K562 (cell line): ENCODE measurements around the gene CTNNBL1. TPM values are rescaled to one million over a fixed set of nuclear protein-coding genes. Genes with fewer than 3 reads are reported as not detected.

Experiments used
- ATAC-seq: fragments of 200-7000 bp; cut with Tn5 transposase; 3 replicates; pipeline ENCODE4 v1.9.1; 2020; ENCODE audit warnings: moderate library complexity
- BruUV-seq: library from RNA; stranded (reverse); fragments of 400-500 nt; replicated peaks from 2 replicates; lab custom pipeline; 2021; lab: Mats Ljungman, UMichigan
- CTCF ChIA-PET: fragments of 300-600 bp; formaldehyde crosslinking; extraction: SDS; loops from one replicate; lab custom pipeline; 2021; ENCODE audit warnings: low intra/inter-chr PET ratio; lab: Yijun Ruan, JAX
- POLR2A ChIA-PET: fragments of 300-600, 350-650 bp; sonication (Branson Sonifier 250); formaldehyde crosslinking; extraction: SDS; loops from one replicate; lab custom pipeline; 2021; ENCODE audit warnings: antibody characterized with exemption, inconsistent platforms; lab: Yijun Ruan, JAX
- DNase-seq, 4 experiments: peaks; one replicate each; pipeline versions ENCODE4 v3.0.0 to v3.0.0-alpha.2; 2011 to 2018; ENCODE audit warnings: low spot score in 3 of 4, mixed read lengths in 3 of 4; ENCODE audit errors: extremely low read depth in 1 of 4
- FAIRE-seq: peaks from 2 replicates; lab custom pipeline; 2011; peaks lifted over from hg19 to GRCh38; lab: Jason Lieb, UNC
- H2AFZ ChIP-seq: 2 replicates; pipeline ENCODE4 v1.6.0; 2011; ENCODE audit warnings: low read depth, low read length, control low read depth, inconsistent platforms
- H3K27ac ChIP-seq: fragments of 200-600 bp; 3 replicates; pipeline ENCODE4 v1.8.0; 2011; ENCODE audit warnings: low read depth, mild to moderate bottlenecking, control low read depth, inconsistent platforms, low read length, moderate library complexity, mixed read lengths; ENCODE audit errors: extremely low read depth
- H3K27me3 ChIP-seq, 2 experiments: fragments of 300-600 bp in 1 of 2; 2 replicates in 1 of 2; 3 replicates in 1 of 2; pipeline versions ENCODE4 v1.6.0 to v1.8.0; 2011; ENCODE audit warnings: inconsistent platforms in 2 of 2, low read length in 2 of 2, mild to moderate bottlenecking in 1 of 2, mixed read lengths in 1 of 2, moderate library complexity in 1 of 2; ENCODE audit not compliant: control insufficient read depth in 2 of 2, insufficient read depth in 2 of 2
- H3K36me3 ChIP-seq: fragments of 300-600 bp; 3 replicates; pipeline ENCODE4 v1.8.0; 2011; ENCODE audit warnings: mild to moderate bottlenecking, low read length, inconsistent platforms; ENCODE audit not compliant: control insufficient read depth, insufficient read depth
- H3K4me1 ChIP-seq, 2 experiments: fragments of 200-600 bp in 1 of 2; replicated peaks in 1 of 2; 2 replicates in 1 of 2; 3 replicates in 1 of 2; pipeline versions ENCODE4 v1.5.1 to v1.8.0; 2011; ENCODE audit warnings: inconsistent platforms in 2 of 2, low read length in 2 of 2, mild to moderate bottlenecking in 1 of 2, mixed read lengths in 1 of 2, moderate library complexity in 1 of 2; ENCODE audit not compliant: control insufficient read depth in 2 of 2, insufficient read depth in 2 of 2
- H3K4me2 ChIP-seq: 2 replicates; pipeline ENCODE4 v1.6.1; 2011; ENCODE audit warnings: low read length, control low read depth, inconsistent platforms, mixed read lengths; ENCODE audit not compliant: insufficient read depth
- H3K4me3 ChIP-seq: fragments of 200-600 bp; sonication (generic), shearing (Covaris generic); 2 replicates; pipeline ENCODE4 v1.5.1; 2016; ENCODE audit warnings: control low read depth, inconsistent platforms
- H3K79me2 ChIP-seq: fragments of 200-600 bp; 3 replicates; pipeline ENCODE4 v1.8.0; 2011; ENCODE audit warnings: low read length, inconsistent platforms; ENCODE audit not compliant: control insufficient read depth, insufficient read depth
- H3K9ac ChIP-seq, 2 experiments: 2 replicates each; pipeline versions ENCODE4 v1.6.0 to v1.6.1; 2011; ENCODE audit warnings: low read depth in 2 of 2, low read length in 2 of 2, control low read depth in 1 of 2, inconsistent platforms in 1 of 2, mild to moderate bottlenecking in 1 of 2, mixed read lengths in 1 of 2; ENCODE audit not compliant: insufficient read depth in 1 of 2
- H3K9me1 ChIP-seq: one replicate; pipeline ENCODE4 v1.6.0; 2011; ENCODE audit warnings: inconsistent platforms, mild to moderate bottlenecking, low read length, moderate library complexity; ENCODE audit not compliant: control insufficient read depth, insufficient read depth
- H3K9me3 ChIP-seq: replicated peaks from 2 replicates; pipeline ENCODE4 v1.5.1; 2011; ENCODE audit warnings: low read depth, low read length, inconsistent platforms; ENCODE audit not compliant: control insufficient read depth, insufficient read depth
- H4K20me1 ChIP-seq: replicated peaks from 2 replicates; pipeline ENCODE4 v1.6.1; 2011; ENCODE audit warnings: low read length, inconsistent platforms, mixed read lengths; ENCODE audit not compliant: control insufficient read depth, insufficient read depth
- E2F3 ChIP-seq: fragments of 250-450 bp; sonication (Bioruptor Pico); IDR thresholded peaks from 2 replicates; pipeline ENCODE4 v1.4.0; 2020; ENCODE audit warnings: mild to moderate bottlenecking
- ELF1 ChIP-seq: fragments of 200-800 bp; sonication (Bioruptor generic); IDR thresholded peaks from 2 replicates; pipeline ENCODE4 v1.6.1; 2016; ENCODE audit warnings: missing genetic modification characterization, missing compliant biosample characterization
- ETS1 ChIP-seq: conservative IDR thresholded peaks from 2 replicates; pipeline ENCODE4 v1.6.1; 2011; ENCODE audit warnings: low read depth, mild to moderate bottlenecking, low read length; ENCODE audit not compliant: control insufficient read depth
- ETV5 ChIP-seq: sonication (generic); formaldehyde crosslinking; IDR thresholded peaks from 2 replicates; pipeline ENCODE4 v1.4.0; 2020; ENCODE audit warnings: low read depth, mild to moderate bottlenecking, missing genetic modification reagents
- GATAD2B ChIP-seq: fragments of 450-650 bp; IDR thresholded peaks from 2 replicates; pipeline ENCODE4 v1.6.1; 2017; ENCODE audit warnings: mild to moderate bottlenecking, borderline replicate concordance
- MXD1 ChIP-seq: fragments of 250-450 bp; sonication (Bioruptor Pico); IDR thresholded peaks from 2 replicates; pipeline ENCODE4 v1.8.0; 2021; ENCODE audit warnings: borderline replicate concordance, mild to moderate bottlenecking, moderate library complexity; ENCODE audit not compliant: poor library complexity, severe bottlenecking
- SP1 ChIP-seq: sonication (generic); formaldehyde crosslinking; IDR thresholded peaks from 2 replicates; pipeline ENCODE4 v1.8.1; 2022; ENCODE audit warnings: mild to moderate bottlenecking, missing genetic modification reagents
- STAT5B ChIP-seq: fragments of 250-450 bp; sonication (Bioruptor Pico); IDR thresholded peaks from 2 replicates; pipeline ENCODE4 v1.8.0; 2021; ENCODE audit warnings: mild to moderate bottlenecking, inconsistent platforms
- TCF3 ChIP-seq: sonication (generic); formaldehyde crosslinking; IDR thresholded peaks from 2 replicates; pipeline ENCODE4 v1.4.0; 2020; ENCODE audit warnings: mild to moderate bottlenecking, missing genetic modification reagents
- ZNF77 ChIP-seq: fragments of 250-450 bp; sonication (Bioruptor Pico); IDR thresholded peaks from 2 replicates; pipeline ENCODE4 v1.5.0; 2020
- WGBS: fragments of 100-300 bp; shearing (Covaris generic); methylation state at CpG from one replicate; pipeline ENCODE4 v1.1.6; 2016; ENCODE audit warnings: low coverage, mixed read lengths; ENCODE audit not compliant: insufficient coverage; ENCODE audit errors: missing lambda C conversion rate; 5-methylcytosine and 5-hydroxymethylcytosine counted together
- in situ Hi-C: fragments of 300-500 bp; cut with MboI; formaldehyde crosslinking; loops from 4 replicates; pipeline ENCODE4 v1.15.0; 2018; ENCODE audit warnings: inconsistent platforms, mixed read lengths
- intact Hi-C: fragments of 100-400 bp; cut with micrococcal nuclease; formaldehyde crosslinking; loops from 2 replicates; pipeline ENCODE4 v1.14.2; 2022
- polyA plus RNA-seq, 8 experiments: library from polyadenylated mRNA; depleted of rRNA in 4 of 8; stranded (reverse) in 5 of 8; unstranded in 3 of 8; fragments of >200 nt; fragmentation: Nextera tagmentation in 2 of 8; fragmentation: Illumina TruSeq in 1 of 8; extraction: Ambion mirVana in 2 of 8; extraction: Trizol in 1 of 8; gene quantifications; 2 replicates each; pipeline versions ENCODE4 v1.2.1 to v1.2.3, GENCODE V29; 2011 to 2014; ENCODE audit warnings: inconsistent platforms in 1 of 8, missing spikeins in 1 of 8
- total RNA-seq, 7 experiments: library from RNA; depleted of rRNA in 6 of 7; stranded (reverse); fragments of >200 nt in 6 of 7; fragmentation: Illumina TruSeq in 2 of 7; extraction: Trizol in 2 of 7; gene quantifications; 2 replicates each; pipeline versions ENCODE4 v1.2.1 to v1.2.3, GENCODE V29; 2011 to 2021; ENCODE audit warnings: low replicate concordance in 1 of 7

The CTNNBL1 gene
- total and polyA plus RNA-seq, 9 of the 15 experiments (the other 6 are each of a cell fraction or from before 2014, with no cell fraction given): 32.4 to 85.6 (median 43.6) TPM

- intact Hi-C loops: no loop called here
- ATAC-seq (no peak), DNase-seq (no peak), FAIRE-seq (no peak)
- no peak overlapping the region for H3K27ac ChIP-seq
- H3K9me1 ChIP-seq: no peaks in the 10 kb centered on the region
- no peaks in the 10 kb centered on the region for H3K9me3 ChIP-seq
- H3K4me3 ChIP-seq: no peak overlapping the region
- H3K79me2 ChIP-seq: no peaks in the 10 kb centered on the region
- TF ChIP-seq E2F3 (CRISPR knock-in tag) (no peak), GATAD2B (no peak), ETS1 (no peak), TCF3 (CRISPR knock-in tag) (no peak), ZNF77 (CRISPR knock-in tag) (no peak), SP1 (CRISPR knock-in tag) (no peak), MXD1 (CRISPR knock-in tag) (no peak), ETV5 (CRISPR knock-in tag) (no peak), STAT5B (CRISPR knock-in tag) (no peak), ELF1 (no peak)
- H3K9ac ChIP-seq: no peak overlapping the region
- H3K36me3 ChIP-seq: peaks cover 6% of the 10 kb centered on the region; the same call in 1 of the 3 replicates
- CTCF ChIA-PET: no interaction called here
- BruUV-seq: no TSS peak
- POLR2A ChIA-PET: interaction anchor here (0.9 kb wide), 1 partner anchor 9 kb away, joined by 6 read pairs; no protein-coding TSS in a partner anchor
- no peak overlapping the region for H3K4me2 ChIP-seq
- H4K20me1 ChIP-seq: 0 out of 2 replicates have a peak, but pooled peaks cover 5% of the 10 kb centered on the region
- H3K4me1 ChIP-seq: peaks cover 0 to 4% of the 10 kb centered on the region in 2 experiments; a peak in 3 of 5 replicates
- in situ Hi-C loops: no loop called here
- 86% methylated on average over 13 of the region's 13 CpGs for WGBS
- H2AFZ ChIP-seq: no peak overlapping the region
- no peaks in the 10 kb centered on the region; a peak in 2 of 5 replicates for H3K27me3 ChIP-seq
These were observed 177.9 kb downstream of the CTNNBL1 start for GRCh38 chr20:37871751-37872150.
